Effector memory CD8-positive, alpha-beta T cell (primary cell): ENCODE measurements around the gene GRK4.
A peak's percentile ranks its signal among the peaks of the same experiment; 100 is the strongest.

Experiments used
- ATAC-seq: fragments of 150-1000 bp; cut with Tn5 transposase; replicated peaks from 2 replicates; pipeline ENCODE4 v1.10.0; 2021; ENCODE audit warnings: mild to moderate bottlenecking, moderate library complexity
- DNase-seq, 3 experiments: peaks; one replicate each; pipeline ENCODE4 v3.0.0; 2021
- H3K27ac Mint-ChIP-seq, 2 donors: one replicate each; pipeline ENCODE4 v1.8.0; 2022; ENCODE audit warnings: mild to moderate bottlenecking in 2 of 2, mixed read lengths in 2 of 2, moderate library complexity in 2 of 2
- H3K27me3 Mint-ChIP-seq, 2 donors: one replicate each; pipeline ENCODE4 v1.8.0; 2022; ENCODE audit warnings: mixed read lengths in 2 of 2
- H3K36me3 Mint-ChIP-seq: one replicate; pipeline ENCODE4 v1.8.0; 2022; ENCODE audit warnings: mild to moderate bottlenecking, moderate library complexity, mixed read lengths; ENCODE audit not compliant: insufficient read depth
- H3K4me1 Mint-ChIP-seq, 2 donors: one replicate each; pipeline ENCODE4 v1.8.0; 2022; ENCODE audit warnings: low read depth in 2 of 2, mixed read lengths in 2 of 2
- H3K4me3 Mint-ChIP-seq, 2 donors: one replicate each; pipeline ENCODE4 v1.8.0; 2022; ENCODE audit warnings: mild to moderate bottlenecking in 2 of 2, mixed read lengths in 2 of 2, moderate library complexity in 2 of 2
- H3K9me3 Mint-ChIP-seq, 2 donors: one replicate each; pipeline ENCODE4 v1.8.0; 2022; ENCODE audit warnings: mixed read lengths in 2 of 2

The GRK4 gene

GRCh38 chr4:2925931-2926860, 37.2 kb upstream of the GRK4 start:
- Mint-ChIP-seq H3K4me1 (peaks cover 26 to 29% of the 10 kb centered on the region in 2 donors), H3K36me3 (peaks cover 62% of the 10 kb centered on the region), H3K9me3 (no peaks in the 10 kb centered on the region), H3K27me3 (no peaks in the 10 kb centered on the region), H3K27ac (no peak overlapping the region), H3K4me3 (no peak overlapping the region)
- ATAC-seq (no peak), DNase-seq (no peak)

- ATAC-seq = no peak
- no peaks in the 10 kb centered on the region for H3K27me3 Mint-ChIP-seq
- no peak for DNase-seq
- H3K9me3 Mint-ChIP-seq = no peaks in the 10 kb centered on the region
- H3K36me3 Mint-ChIP-seq = peaks cover 65% of the 10 kb centered on the region
- peaks cover 23 to 24% of the 10 kb centered on the region in 2 donors for H3K4me1 Mint-ChIP-seq
- no peak overlapping the region for H3K4me3 Mint-ChIP-seq
- H3K27ac Mint-ChIP-seq = peak overlapping the region in 1 of 2 donors; percentile 86
Measured at GRCh38 chr4:2927016-2927695, 36.2 kb upstream of the GRK4 start.

- Mint-ChIP-seq H3K27me3 (no peaks in the 10 kb centered on the region), H3K4me1 (peaks cover 21 to 22% of the 10 kb centered on the region in 2 donors), H3K9me3 (no peaks in the 10 kb centered on the region), H3K4me3 (no peak overlapping the region), H3K36me3 (peaks cover 65% of the 10 kb centered on the region), H3K27ac (peak overlapping the region; percentile 38 to 86)
- DNase-seq (no peak), ATAC-seq (no peak)
Measured at GRCh38 chr4:2927696-2928075, 35.7 kb upstream of the GRK4 start.

GRCh38 chr4:2928242-2929176, 34.9 kb upstream of the GRK4 start:
- H3K9me3 Mint-ChIP-seq = no peaks in the 10 kb centered on the region
- no peak overlapping the region for H3K4me3 Mint-ChIP-seq
- H3K4me1 Mint-ChIP-seq = peaks cover 24% of the 10 kb centered on the region in 2 donors
- peaks cover 67% of the 10 kb centered on the region for H3K36me3 Mint-ChIP-seq
- ATAC-seq (no peak), DNase-seq (no peak)
- H3K27ac Mint-ChIP-seq = peak overlapping the region; percentile 68 to 86
- H3K27me3 Mint-ChIP-seq = no peaks in the 10 kb centered on the region

- Mint-ChIP-seq H3K36me3 (peaks cover 67% of the 10 kb centered on the region), H3K4me3 (no peak overlapping the region)
- no peak for DNase-seq
Measured at GRCh38 chr4:2929469-2929868, 33.9 kb upstream of the GRK4 start.

GRCh38 chr4:2930135-2930757, 33.1 kb upstream of the GRK4 start:
- no peak for DNase-seq
- Mint-ChIP-seq H3K4me1 (peaks cover 20 to 21% of the 10 kb centered on the region in 2 donors), H3K27ac (peak overlapping the region; percentile 38 to 46), H3K27me3 (no peaks in the 10 kb centered on the region), H3K9me3 (no peaks in the 10 kb centered on the region), H3K4me3 (peak overlapping the region; percentile 19 to 48), H3K36me3 (peaks cover 71% of the 10 kb centered on the region)
- ATAC-seq = no peak

More at GRCh38 chr4:2929469-2929868, 33.9 kb upstream of the GRK4 start:
- no peaks in the 10 kb centered on the region for H3K9me3 Mint-ChIP-seq
- H3K27ac Mint-ChIP-seq = no peak overlapping the region
- H3K27me3 Mint-ChIP-seq = no peaks in the 10 kb centered on the region
- ATAC-seq = no peak
- H3K4me1 Mint-ChIP-seq = peaks cover 20 to 21% of the 10 kb centered on the region in 2 donors

GRCh38 chr4:2930758-2931511, 32.4 kb upstream of the GRK4 start:
- no peaks in the 10 kb centered on the region for H3K27me3 Mint-ChIP-seq
- H3K4me1 Mint-ChIP-seq = peaks cover 26 to 28% of the 10 kb centered on the region in 2 donors
- DNase-seq (no peak), ATAC-seq (no peak)
- H3K4me3 Mint-ChIP-seq = peak overlapping the region; percentile 19 to 92
- peaks cover 71% of the 10 kb centered on the region for H3K36me3 Mint-ChIP-seq
- peak overlapping the region; percentile 91 to 95 for H3K27ac Mint-ChIP-seq
- H3K9me3 Mint-ChIP-seq = no peaks in the 10 kb centered on the region

GRCh38 chr4:2931512-2932301, 31.7 kb upstream of the GRK4 start:
- peak; percentile 35 for ATAC-seq
- H3K36me3 Mint-ChIP-seq = peaks cover 72% of the 10 kb centered on the region

GRCh38 chr4:2932321-2932950, 30.9 kb upstream of the GRK4 start:
- H3K27ac Mint-ChIP-seq = peak overlapping the region; percentile 91 to 95
- H3K36me3 Mint-ChIP-seq = peaks cover 76% of the 10 kb centered on the region
- H3K4me1 Mint-ChIP-seq = peaks cover 38 to 41% of the 10 kb centered on the region in 2 donors
- no peaks in the 10 kb centered on the region for H3K27me3 Mint-ChIP-seq
- H3K4me3 Mint-ChIP-seq = peak overlapping the region; percentile 85 to 92
- DNase-seq = no peak
- ATAC-seq = no peak
- no peaks in the 10 kb centered on the region for H3K9me3 Mint-ChIP-seq

More at GRCh38 chr4:2931512-2932301, 31.7 kb upstream of the GRK4 start:
- Mint-ChIP-seq H3K27me3 (no peaks in the 10 kb centered on the region), H3K4me3 (peak overlapping the region; percentile 85 to 92), H3K27ac (peak overlapping the region; percentile 91 to 95), H3K4me1 (peaks cover 32 to 34% of the 10 kb centered on the region in 2 donors), H3K9me3 (no peaks in the 10 kb centered on the region)
- peak; percentile 50 to 58 (median 57) for DNase-seq

- Mint-ChIP-seq H3K36me3 (peaks cover 76% of the 10 kb centered on the region), H3K4me1 (peaks cover 43% of the 10 kb centered on the region in 2 donors), H3K27me3 (no peaks in the 10 kb centered on the region), H3K4me3 (peak overlapping the region; percentile 85 to 92), H3K27ac (peak overlapping the region; percentile 91 to 95), H3K9me3 (no peaks in the 10 kb centered on the region)
- peak in 1 of 3 experiments; percentile 34 for DNase-seq
- ATAC-seq = no peak
Measured at GRCh38 chr4:2932951-2933565, 30.3 kb upstream of the GRK4 start.

GRCh38 chr4:2933566-2934076, 29.8 kb upstream of the GRK4 start:
- Mint-ChIP-seq H3K27ac (peak overlapping the region; percentile 91 to 95), H3K4me3 (peak overlapping the region; percentile 85 to 92), H3K36me3 (peaks cover 76% of the 10 kb centered on the region), H3K27me3 (no peaks in the 10 kb centered on the region), H3K9me3 (no peaks in the 10 kb centered on the region), H3K4me1 (peaks cover 43% of the 10 kb centered on the region in 2 donors)
- no peak for DNase-seq
- no peak for ATAC-seq
